GM19463 (cell line): Measurements from ENCODE around the gene ZCCHC7.

Source experiments
- ATAC-seq: cut with Tn5 transposase; IDR thresholded peaks from one replicate; pipeline ENCODE4 v1.9.1; 2021; ENCODE audit warnings: mild to moderate bottlenecking, moderate library complexity; ENCODE audit not compliant: unreplicated experiment

The ZCCHC7 gene

DNA sequence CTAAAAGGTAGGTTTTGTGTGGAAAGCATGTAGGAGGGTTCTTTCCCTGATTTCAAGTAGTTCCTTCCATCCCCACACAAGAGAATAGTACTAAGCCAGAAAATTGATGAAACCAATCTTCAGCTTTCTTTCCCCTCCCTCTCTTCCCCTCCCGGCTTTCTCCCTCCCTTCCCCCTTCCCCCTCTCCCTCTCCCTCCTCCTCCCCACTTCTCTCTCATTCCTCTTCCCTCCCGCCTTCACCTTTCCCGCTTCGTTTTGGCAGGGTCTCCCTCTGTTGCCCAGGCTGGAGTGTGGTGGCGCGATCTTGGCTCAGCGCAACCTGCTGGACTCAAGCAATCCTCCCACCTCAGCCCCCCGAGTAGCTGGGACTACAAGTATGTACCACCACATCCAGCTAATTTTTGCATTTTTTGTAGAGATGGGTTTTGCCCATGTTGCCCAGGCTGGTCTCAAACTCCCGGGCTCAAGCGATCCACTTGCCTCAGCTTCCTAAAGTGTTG lies 85.8 kb downstream of the ZCCHC7 start:
- no peak for ATAC-seq

DNA sequence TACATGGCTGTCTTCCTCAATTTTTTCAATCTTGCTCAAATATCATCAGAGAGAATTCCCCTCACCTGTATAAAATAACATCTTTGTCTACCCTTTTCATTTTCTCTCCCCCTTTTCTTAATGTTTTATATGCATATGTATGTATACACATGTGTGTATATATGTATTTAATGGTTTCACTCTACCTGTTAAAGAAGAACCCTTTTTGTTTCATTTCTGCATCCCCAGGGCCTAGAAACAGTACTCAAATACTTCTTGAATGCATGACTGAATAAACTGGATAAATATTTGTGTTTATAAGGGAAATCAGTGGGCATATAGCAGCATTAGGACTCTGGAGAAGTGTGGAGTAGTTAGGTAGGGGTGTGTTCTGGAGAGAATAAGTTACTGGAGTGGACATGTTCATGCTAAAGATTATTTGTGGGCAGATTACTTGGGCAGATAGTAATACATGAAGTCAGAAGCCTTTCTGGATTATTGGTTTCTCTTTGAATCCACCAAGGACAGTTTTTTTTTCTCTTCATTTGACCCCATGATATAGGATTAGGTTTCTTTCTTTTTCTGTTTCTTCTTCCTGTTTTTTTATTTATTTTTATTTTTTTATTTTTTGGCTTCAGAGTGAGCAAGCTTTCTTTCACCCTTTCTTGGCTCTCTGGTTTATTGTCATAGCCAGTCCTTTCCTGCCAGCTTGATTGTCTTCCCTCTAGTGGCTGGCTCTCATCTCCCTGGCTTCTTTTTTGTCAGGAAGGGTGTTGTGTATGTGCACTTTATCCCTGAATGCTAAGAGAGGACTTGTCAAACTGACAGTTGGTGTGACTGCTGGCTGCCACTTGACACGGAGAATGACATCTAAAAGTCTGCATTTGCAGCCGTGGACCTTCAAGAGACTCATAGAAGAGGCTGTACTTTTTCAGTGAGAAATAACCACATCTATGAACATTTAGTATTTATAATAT lies 89.3 kb downstream of the ZCCHC7 start:
- no peak for ATAC-seq

GRCh38 chr9:37210737-37211523 lies 90.6 kb downstream of the ZCCHC7 start:
- ATAC-seq = no peak

GRCh38 chr9:37212435-37212834 lies 92.1 kb downstream of the ZCCHC7 start:
- ATAC-seq = no peak

DNA sequence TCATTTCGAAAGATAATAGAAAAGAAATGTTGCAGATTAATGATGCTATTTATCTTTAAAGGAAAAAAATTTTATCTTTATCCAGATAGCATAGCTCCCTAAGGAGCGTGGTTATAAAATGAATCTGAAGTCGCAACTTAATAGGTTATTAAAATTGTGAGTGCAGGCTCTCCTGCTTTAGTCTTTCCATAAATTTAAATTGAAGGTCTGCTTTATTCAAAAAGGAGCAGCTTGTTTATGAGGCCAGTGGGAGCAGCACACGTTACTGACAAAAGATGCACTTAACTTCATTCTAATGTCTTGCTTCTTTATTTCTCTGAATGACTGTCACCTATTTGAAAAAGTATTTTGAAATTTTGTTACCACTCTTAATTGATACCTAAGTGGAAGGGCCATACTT lies 95.0 kb downstream of the ZCCHC7 start:
- ATAC-seq = no peak

GRCh38 chr9:37215830-37216229 lies 95.5 kb downstream of the ZCCHC7 start:
- no peak for ATAC-seq

DNA sequence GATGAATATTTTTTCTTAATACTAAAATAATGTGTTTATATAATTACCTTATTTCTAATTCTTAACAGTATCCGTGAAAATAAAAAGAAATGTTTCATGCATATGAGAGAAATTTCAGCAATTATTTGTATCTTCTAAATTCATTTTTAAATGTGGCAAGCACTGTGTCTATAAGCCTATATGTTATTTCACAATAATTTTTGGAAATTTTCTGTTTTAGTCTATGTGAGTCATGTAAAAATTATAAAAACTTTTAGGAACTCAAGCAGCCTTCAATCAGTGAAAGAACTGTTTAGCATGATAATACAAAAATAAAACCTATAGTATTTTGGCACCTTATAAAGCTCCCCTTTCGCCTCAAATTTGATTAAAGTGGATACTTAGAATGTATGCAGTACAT lies 96.8 kb downstream of the ZCCHC7 start:
- ATAC-seq = no peak

GRCh38 chr9:37218800-37219425 lies 98.5 kb downstream of the ZCCHC7 start:
- no peak for ATAC-seq

DNA sequence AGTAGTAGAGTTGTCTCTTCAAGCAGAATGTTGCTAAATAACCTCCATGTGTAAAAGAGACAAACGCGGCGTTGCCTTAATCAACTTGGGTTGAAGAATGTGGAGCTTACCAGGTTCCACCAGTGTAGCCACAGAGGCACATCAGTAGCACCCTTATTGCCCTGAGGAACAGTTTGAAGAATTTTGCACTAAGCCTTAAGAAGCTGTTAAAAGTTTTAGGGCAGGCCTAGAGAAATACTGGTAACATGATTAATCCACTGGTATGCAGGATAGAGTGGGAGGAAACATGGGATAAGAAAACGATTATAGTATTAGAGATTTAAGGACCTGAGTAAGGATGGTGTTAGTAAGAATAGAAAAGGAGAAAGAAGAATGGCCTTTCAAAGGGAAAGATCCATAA lies 100.6 kb downstream of the ZCCHC7 start:
- ATAC-seq = no peak

GRCh38 chr9:37221489-37222106 lies 101.2 kb downstream of the ZCCHC7 start:
- no peak for ATAC-seq

GRCh38 chr9:37229455-37229854 lies 109.1 kb downstream of the ZCCHC7 start:
- no peak for ATAC-seq

GRCh38 chr9:37229882-37230482 lies 109.6 kb downstream of the ZCCHC7 start:
- no peak for ATAC-seq

- no peak for ATAC-seq
These were observed 116.4 kb downstream of the ZCCHC7 start for GRCh38 chr9:37236822-37237221.

DNA sequence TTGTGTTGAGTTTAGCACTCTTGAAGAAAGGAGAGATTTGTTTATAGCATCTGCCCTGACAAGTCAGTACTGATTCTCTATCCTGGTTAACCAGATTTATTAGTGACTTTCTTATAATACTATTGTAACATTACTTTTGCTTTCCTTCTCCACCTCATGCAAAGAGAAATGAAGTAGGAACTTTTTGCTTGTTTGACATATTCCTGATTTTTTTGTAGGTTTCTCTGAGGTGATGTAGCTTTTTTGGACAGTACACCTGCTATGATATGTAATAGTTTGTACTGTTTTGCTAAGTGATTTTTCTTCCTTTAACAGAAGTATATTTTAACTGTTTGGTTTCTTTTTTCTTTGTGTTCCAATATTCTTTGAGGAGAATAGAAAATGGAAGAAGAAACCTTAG lies 117.7 kb downstream of the ZCCHC7 start:
- no peak for ATAC-seq

DNA sequence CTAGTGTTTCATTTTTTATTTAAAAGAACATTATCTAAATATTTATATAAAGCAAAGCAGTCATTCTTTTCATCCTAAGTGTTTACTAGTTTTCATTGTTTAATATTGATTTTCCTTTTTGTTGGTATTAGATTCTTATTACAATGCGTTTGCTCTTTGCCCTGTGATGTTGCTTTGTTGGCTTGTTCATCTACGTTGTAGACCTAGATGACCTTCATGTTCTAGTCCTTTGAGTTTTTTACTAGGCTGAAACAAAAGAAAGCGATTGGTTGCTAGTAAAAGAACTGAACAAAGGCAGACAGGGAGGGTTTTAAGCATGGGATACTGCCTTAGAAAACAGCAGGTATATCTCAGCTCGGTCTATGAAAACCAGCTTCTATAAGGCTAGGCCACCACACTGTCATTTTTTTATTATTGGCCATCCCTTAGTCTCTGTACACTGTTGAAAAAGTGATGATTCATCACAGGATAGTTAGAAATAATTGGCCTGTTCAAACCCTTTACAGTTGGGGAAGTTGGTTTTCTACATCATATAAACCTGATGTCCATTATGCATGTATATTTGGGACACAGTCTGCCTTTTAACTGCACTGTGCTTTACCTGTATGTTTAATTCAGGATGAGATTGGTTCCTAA lies 119.0 kb downstream of the ZCCHC7 start:
- ATAC-seq = no peak

DNA sequence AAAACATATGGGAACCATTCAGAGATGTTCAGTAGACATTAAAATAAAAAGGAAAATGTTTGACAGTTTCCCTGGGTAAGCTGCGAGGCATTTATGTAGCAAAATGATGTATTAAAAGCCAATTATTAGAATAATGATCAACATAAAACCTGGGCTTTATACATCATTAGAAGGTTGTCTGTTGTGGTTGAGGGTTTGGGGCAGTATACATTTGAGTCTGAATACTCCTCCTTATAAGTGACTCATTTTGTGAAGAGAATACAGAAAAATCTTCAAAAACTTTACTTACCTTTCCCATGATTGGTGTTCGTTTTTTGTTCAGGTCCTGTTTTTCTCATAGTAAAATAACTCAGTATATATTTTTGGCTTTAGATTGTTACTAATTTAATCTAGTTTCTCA lies 119.5 kb downstream of the ZCCHC7 start:
- ATAC-seq = no peak

DNA sequence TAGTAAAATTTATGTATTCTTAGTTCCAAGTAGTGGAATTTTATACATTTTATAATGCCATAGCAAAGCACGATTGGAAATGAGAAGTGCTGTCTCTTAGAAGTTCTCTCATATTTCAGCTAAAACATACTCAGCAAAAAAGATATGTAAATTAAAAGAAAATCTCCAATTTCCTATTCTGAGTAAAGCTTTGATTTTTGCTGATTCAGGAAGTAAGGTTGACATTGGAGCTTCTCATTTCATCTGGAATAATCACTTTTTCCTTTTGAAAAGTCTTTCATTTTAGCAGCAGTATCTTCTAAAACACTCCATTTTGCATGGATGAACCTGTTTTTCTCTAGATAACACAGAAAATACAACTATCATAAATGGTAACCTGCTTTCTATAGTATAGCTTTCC lies 121.0 kb downstream of the ZCCHC7 start:
- ATAC-seq = no peak

DNA sequence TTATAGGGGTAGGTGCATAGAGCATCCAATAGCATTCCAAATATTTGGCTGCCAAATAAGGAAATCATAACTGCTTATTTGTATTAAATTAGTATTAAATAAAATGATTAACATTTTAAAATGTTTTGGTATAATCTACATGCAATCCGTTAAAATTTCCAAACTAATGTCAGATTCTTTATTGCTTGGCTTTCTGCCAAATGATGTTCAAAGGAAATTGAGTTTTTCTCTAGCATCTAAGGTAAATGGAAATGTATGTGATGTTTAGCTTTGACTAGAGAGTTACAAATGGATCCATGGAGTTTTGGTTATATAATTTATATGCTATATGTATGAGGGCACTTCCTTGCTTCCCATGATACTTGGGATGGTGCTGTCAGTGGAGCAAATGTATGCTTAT lies 121.7 kb downstream of the ZCCHC7 start:
- ATAC-seq = no peak

DNA sequence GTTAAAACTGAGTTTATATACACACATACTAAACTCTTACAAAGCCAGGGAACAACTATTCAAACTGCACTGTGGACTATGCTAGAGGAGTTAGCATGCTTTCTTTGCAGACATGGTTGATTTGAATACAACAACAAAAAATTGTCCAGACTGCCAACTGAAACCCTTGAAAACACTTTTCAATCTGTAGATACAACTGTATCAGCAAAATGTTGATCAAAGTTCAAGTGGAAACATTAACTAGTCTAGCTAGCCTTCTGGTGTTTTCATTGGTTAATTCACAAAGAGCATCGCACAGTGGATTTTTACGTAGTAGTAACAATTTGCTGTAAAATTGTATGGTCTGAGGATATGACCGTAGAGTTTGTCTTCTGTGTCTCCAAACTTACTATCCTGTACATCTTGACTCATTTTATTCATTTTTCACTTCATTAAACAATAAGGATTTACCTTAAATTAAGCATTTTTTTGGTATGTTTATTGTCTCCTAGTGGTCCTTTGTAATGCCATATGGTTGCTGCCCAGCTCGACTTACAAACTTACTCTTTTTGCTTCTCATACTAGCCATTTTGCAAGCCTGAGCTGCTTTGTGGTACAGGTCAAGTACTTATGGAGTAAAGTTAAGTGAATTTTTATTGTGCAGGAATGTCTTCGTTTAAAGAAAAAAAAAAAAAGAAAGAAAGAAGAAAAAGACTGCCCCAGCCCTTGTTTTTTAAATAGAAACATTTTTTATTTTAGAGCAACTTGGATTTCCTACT lies 123.4 kb downstream of the ZCCHC7 start:
- no peak for ATAC-seq
